GM15510 (cell line): ENCODE measurements around the gene SSUH2.

ENCODE experiments used
- POLR2A ChIP-seq: IDR thresholded peaks from 3 replicates; pipeline ENCODE4 v1.6.1; 2011; ENCODE audit warnings: borderline replicate concordance; ENCODE audit not compliant: insufficient read length; ENCODE audit errors: extremely low read depth

SSUH2 gene

GRCh38 chr3:8579943-8580342 is 64.7 kb downstream of the SSUH2 start:
- no peak for TF ChIP-seq POLR2A

- no peak for TF ChIP-seq POLR2A
Observed at GRCh38 chr3:8579096-8579495, 65.5 kb downstream of the SSUH2 start.

- TF ChIP-seq POLR2A = no peak
Observed at GRCh38 chr3:8578282-8578681, 66.3 kb downstream of the SSUH2 start.

GRCh38 chr3:8576841-8577571 is 67.6 kb downstream of the SSUH2 start:
- no peak for TF ChIP-seq POLR2A

- no peak for TF ChIP-seq POLR2A
Observed at GRCh38 chr3:8576436-8576835, 68.2 kb downstream of the SSUH2 start.

- no peak for TF ChIP-seq POLR2A
Observed at GRCh38 chr3:8575364-8576104, 69.1 kb downstream of the SSUH2 start.

- TF ChIP-seq POLR2A = no peak
Observed at GRCh38 chr3:8574670-8575322, 69.8 kb downstream of the SSUH2 start.

GRCh38 chr3:8574040-8574669 is 70.4 kb downstream of the SSUH2 start:
- TF ChIP-seq POLR2A = no peak

- TF ChIP-seq POLR2A = no peak
Observed at GRCh38 chr3:8573342-8573926, 71.2 kb downstream of the SSUH2 start.

- TF ChIP-seq POLR2A = no peak
Observed at GRCh38 chr3:8571256-8571655, 73.3 kb downstream of the SSUH2 start.
